B cell (primary cell): ENCODE measurements around the gene FAU. TPM values are rescaled to one million over a fixed set of nuclear protein-coding genes. Genes with fewer than 3 reads are reported as not detected.

Source experiments
- ATAC-seq: fragments of 200-7000 bp; cut with Tn5 transposase; one replicate; pipeline ENCODE4 v1.10.0; 2021; ENCODE audit warnings: low read depth, mild to moderate bottlenecking, moderate number of reproducible peaks, moderate library complexity
- CTCF ChIA-PET: fragments of 350-600 bp; sonication (Branson Sonifier 250); formaldehyde crosslinking; loops from one replicate; lab custom pipeline; 2021; ENCODE audit warnings: antibody characterized with exemption, inconsistent platforms; lab: Charles Lee
- POLR2A ChIA-PET: fragments of 350-600 bp; sonication (Branson Sonifier 250); formaldehyde crosslinking; loops from one replicate; lab custom pipeline; 2021; ENCODE audit warnings: antibody characterized with exemption; lab: Charles Lee
- DNase-seq: peaks from one replicate; pipeline ENCODE4 v3.0.0; 2013
- H2AFZ ChIP-seq: 2 replicates; pipeline ENCODE4 v1.6.1; 2012; ENCODE audit warnings: mild to moderate bottlenecking, low read depth, low read length; ENCODE audit not compliant: insufficient read depth, poor library complexity, severe bottlenecking
- H3K27ac ChIP-seq, 2 donors: 1 replicate in 1 of 2; 2 replicates in 1 of 2; pipeline ENCODE4 v1.5.1; 2012 to 2013; ENCODE audit warnings: low read length in 2 of 2, mild to moderate bottlenecking in 2 of 2, moderate library complexity in 1 of 2
- H3K27me3 ChIP-seq, 4 experiments: fragments of 200-600 bp in 1 of 4; sonication (generic) in 1 of 4; replicated peaks in 1 of 4; 1 replicate in 2 of 4; 2 replicates in 2 of 4; pipeline versions ENCODE4 v1.6.1 to v1.7.0; 2013 to 2016; ENCODE audit warnings: low read length in 3 of 4, mild to moderate bottlenecking in 2 of 4, mixed read lengths in 1 of 4, moderate library complexity in 1 of 4; ENCODE audit not compliant: insufficient read depth in 4 of 4, control insufficient read depth in 3 of 4; ENCODE audit errors: control extremely low read depth in 1 of 4
- H3K36me3 ChIP-seq, 2 experiments: replicated peaks in 1 of 2; 1 replicate in 1 of 2; 2 replicates in 1 of 2; pipeline versions ENCODE4 v1.6.1 to v1.7.1; 2013; ENCODE audit warnings: low read length in 1 of 2; ENCODE audit not compliant: insufficient read depth in 2 of 2, control insufficient read depth in 1 of 2; ENCODE audit errors: control extremely low read depth in 1 of 2, extremely low read depth in 1 of 2
- H3K4me1 ChIP-seq, 2 donors: fragments of 200-600 bp in 1 of 2; sonication (generic) in 1 of 2; 1 replicate in 1 of 2; 2 replicates in 1 of 2; pipeline versions ENCODE4 v1.5.1 to v1.6.1; 2013 to 2017; ENCODE audit warnings: low read length in 2 of 2; ENCODE audit not compliant: control insufficient read depth in 2 of 2, insufficient read depth in 2 of 2
- H3K4me2 ChIP-seq: replicated peaks from 2 replicates; pipeline ENCODE3; 2012; ENCODE audit warnings: mild to moderate bottlenecking, low read depth, low read length; ENCODE audit not compliant: poor library complexity, severe bottlenecking
- H3K4me3 ChIP-seq, 5 experiments: fragments of 200-600 bp in 1 of 5; sonication (generic) in 1 of 5; 1 replicate in 3 of 5; 2 replicates in 2 of 5; pipeline versions ENCODE4 v1.5.1 to v1.7.0; 2011 to 2016; ENCODE audit warnings: low read length in 4 of 5, mild to moderate bottlenecking in 4 of 5, low read depth in 2 of 5, control low read depth in 1 of 5, moderate library complexity in 1 of 5; ENCODE audit not compliant: insufficient read depth in 1 of 5; ENCODE audit errors: control extremely low read depth in 1 of 5, extremely low read depth in 1 of 5
- H3K79me2 ChIP-seq: fragments of 200-600 bp; sonication (generic); one replicate; pipeline ENCODE4 v1.6.0; 2016; ENCODE audit warnings: low read length; ENCODE audit not compliant: control insufficient read depth, insufficient read depth
- H3K9ac ChIP-seq: fragments of 200-600 bp; sonication (generic); 2 replicates; pipeline ENCODE4 v1.6.1; 2017; ENCODE audit warnings: mild to moderate bottlenecking, low read length, moderate library complexity
- H3K9me3 ChIP-seq, 3 donors: one replicate each; pipeline versions ENCODE4 v1.6.1 to v1.7.1; 2013; ENCODE audit warnings: low read length in 2 of 3; ENCODE audit not compliant: control insufficient read depth in 2 of 3, insufficient read depth in 1 of 3; ENCODE audit errors: control extremely low read depth in 1 of 3
- H4K20me1 ChIP-seq: 2 replicates; pipeline ENCODE4 v1.6.0; 2012; ENCODE audit warnings: mild to moderate bottlenecking, low read length; ENCODE audit not compliant: insufficient read depth, control insufficient read depth, poor library complexity, severe bottlenecking
- H3K27ac Mint-ChIP-seq: one replicate; pipeline ENCODE4 v1.8.0; 2021; ENCODE audit warnings: mixed read lengths
- H3K27me3 Mint-ChIP-seq: one replicate; pipeline ENCODE4 v1.8.0; 2021; ENCODE audit warnings: mixed read lengths
- H3K4me1 Mint-ChIP-seq: one replicate; pipeline ENCODE4 v1.8.0; 2021; ENCODE audit warnings: mixed read lengths
- H3K4me3 Mint-ChIP-seq: one replicate; pipeline ENCODE4 v1.8.0; 2021; ENCODE audit warnings: mixed read lengths
- H3K9me3 Mint-ChIP-seq: one replicate; pipeline ENCODE4 v1.8.0; 2022; ENCODE audit warnings: mixed read lengths; ENCODE audit not compliant: insufficient read depth
- EZH2 ChIP-seq: IDR thresholded peaks from 2 replicates; pipeline ENCODE4 v1.6.1; 2012; ENCODE audit warnings: borderline replicate concordance, low read depth, mild to moderate bottlenecking, moderate library complexity, low read length; ENCODE audit not compliant: insufficient read depth, poor library complexity, severe bottlenecking
- WGBS: methylation state at CpG from one replicate; pipeline ENCODE4 v1.1.5; 2013; ENCODE audit warnings: missing lambda C conversion rate; ENCODE audit not compliant: insufficient coverage; 5-methylcytosine and 5-hydroxymethylcytosine counted together
- intact Hi-C: fragments of 100-400 bp; cut with micrococcal nuclease; formaldehyde crosslinking; loops from one replicate; pipeline ENCODE4 v1.10.0; 2022
- polyA minus RNA-seq: library from RNA; depleted of rRNA, polyadenylated mRNA; stranded (reverse); fragments of >200 nt; gene quantifications from 2 replicates; pipeline ENCODE4 v1.2.3, GENCODE V29; 2012
- polyA plus RNA-seq: library from polyadenylated mRNA; depleted of rRNA; stranded (reverse); fragments of >200 nt; gene quantifications from 2 replicates; pipeline ENCODE4 v1.2.3, GENCODE V29; 2012
- total RNA-seq, 2 donors: library from RNA; stranded (reverse); fragments of 120-200 nt in 1 of 2; gene quantifications; 1 replicate in 1 of 2; 2 replicates in 1 of 2; pipeline versions ENCODE4 v1.2.3 to v1.2.4, GENCODE V29; 2013 to 2022
- TF ChIP-seq, protein P1 (sequence below): fragments of 200-600 bp; IDR thresholded peaks from one replicate; pipeline ENCODE4 v1.8.0; 2022; ENCODE audit warnings: antibody characterized with exemption, mild to moderate bottlenecking

FAU gene
- total RNA-seq: 1,288 and 1,318 TPM in 2 replicates
- total RNA-seq (2013): 1,461 TPM
- polyA plus RNA-seq: 1,483 and 1,559 TPM in 2 replicates
- polyA minus RNA-seq: 1,360 and 1,365 TPM in 2 replicates

DNA sequence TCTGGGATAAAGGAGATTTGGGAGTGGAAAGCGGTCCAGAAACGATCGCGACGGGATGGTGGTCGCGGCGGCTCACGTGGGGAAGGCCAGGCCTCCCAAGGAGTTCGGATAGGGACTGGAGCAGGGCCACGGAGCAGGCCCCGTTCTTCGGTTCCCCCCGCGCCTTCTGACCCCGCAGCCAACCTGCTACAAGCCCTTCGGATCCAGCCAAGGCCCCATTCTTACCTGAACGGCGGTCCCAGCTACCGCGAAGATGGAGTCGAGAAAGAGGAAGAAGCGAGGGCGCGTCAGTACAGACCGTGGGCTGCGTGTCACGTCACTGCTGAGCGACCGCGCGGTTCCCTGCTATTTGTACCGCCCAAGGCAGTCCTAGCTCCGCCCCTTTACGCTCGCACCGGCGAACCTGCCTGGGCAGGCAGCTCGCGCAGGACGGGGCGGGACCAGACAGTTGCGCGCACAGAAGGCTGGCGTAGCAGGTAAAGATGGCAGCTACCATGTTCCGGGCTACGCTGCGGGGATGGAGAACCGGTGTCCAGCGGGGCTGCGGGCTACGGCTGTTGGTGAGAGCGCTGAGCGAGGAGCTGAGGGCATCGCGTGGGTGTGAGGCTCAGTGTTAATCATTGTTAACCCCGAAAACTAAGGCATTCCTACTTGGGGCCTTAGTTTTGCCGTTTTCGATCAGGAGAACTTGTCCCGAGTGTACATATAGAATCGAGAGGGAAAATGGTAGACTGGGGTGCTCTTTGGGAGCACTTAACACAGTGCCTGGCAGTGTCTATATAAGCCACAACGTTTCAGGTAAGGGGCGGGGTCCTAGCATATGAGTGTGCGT lies at the start of gene FAU, which contains the start of gene MRPL49:
TSS of gene FAU (minus strand) at position 270 of the 832 bp plus-strand sequence. CDS start 321 bp downstream, outside the sequence.
TSS of gene MRPL49 (plus strand) at position 457 of the 832 bp plus-strand sequence. CDS start at position 483, 26 bp downstream.
- H4K20me1 ChIP-seq: peaks cover 34% of the 10 kb centered on the region
- H3K9me3 ChIP-seq: no peaks in the 10 kb centered on the region
- H3K4me2 ChIP-seq: peak within 1 kb of the TSS; percentile 92
- POLR2A ChIA-PET: interaction anchor here (0.6 to 7.3 kb wide), 18 partner anchors 7 to 1160 kb away, joined by 3 to 160 read pairs (median 3); partner anchors contain the start of genes ARL2, CAPN1, EHBP1L1 and MAJIN
- H3K27ac ChIP-seq: peak within 1 kb of the TSS; percentile 93 to 96
- peaks cover 79% of the 10 kb centered on the region for H3K79me2 ChIP-seq
- peaks cover 0 to 60% of the 10 kb centered on the region in 2 experiments for H3K36me3 ChIP-seq
- H3K4me3 ChIP-seq: peak within 1 kb of the TSS; percentile 70 to 98 (median 95)
- Mint-ChIP-seq H3K4me1 (peaks cover 55% of the 10 kb centered on the region), H3K27me3 (no peaks in the 10 kb centered on the region), H3K9me3 (no peaks in the 10 kb centered on the region), H3K4me3 (peak within 1 kb of the TSS; percentile 98), H3K27ac (peak within 1 kb of the TSS; percentile 99)
- intact Hi-C loops: loop anchor here (1.0 kb wide), 3 partner anchors 10 to 38 kb away; partner anchors contain the start of genes CDCA5 and ZFPL1
- H3K4me1 ChIP-seq: peaks cover 25 to 46% of the 10 kb centered on the region in 2 donors
- TF ChIP-seq, protein P1, sequence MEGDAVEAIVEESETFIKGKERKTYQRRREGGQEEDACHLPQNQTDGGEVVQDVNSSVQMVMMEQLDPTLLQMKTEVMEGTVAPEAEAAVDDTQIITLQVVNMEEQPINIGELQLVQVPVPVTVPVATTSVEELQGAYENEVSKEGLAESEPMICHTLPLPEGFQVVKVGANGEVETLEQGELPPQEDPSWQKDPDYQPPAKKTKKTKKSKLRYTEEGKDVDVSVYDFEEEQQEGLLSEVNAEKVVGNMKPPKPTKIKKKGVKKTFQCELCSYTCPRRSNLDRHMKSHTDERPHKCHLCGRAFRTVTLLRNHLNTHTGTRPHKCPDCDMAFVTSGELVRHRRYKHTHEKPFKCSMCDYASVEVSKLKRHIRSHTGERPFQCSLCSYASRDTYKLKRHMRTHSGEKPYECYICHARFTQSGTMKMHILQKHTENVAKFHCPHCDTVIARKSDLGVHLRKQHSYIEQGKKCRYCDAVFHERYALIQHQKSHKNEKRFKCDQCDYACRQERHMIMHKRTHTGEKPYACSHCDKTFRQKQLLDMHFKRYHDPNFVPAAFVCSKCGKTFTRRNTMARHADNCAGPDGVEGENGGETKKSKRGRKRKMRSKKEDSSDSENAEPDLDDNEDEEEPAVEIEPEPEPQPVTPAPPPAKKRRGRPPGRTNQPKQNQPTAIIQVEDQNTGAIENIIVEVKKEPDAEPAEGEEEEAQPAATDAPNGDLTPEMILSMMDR: no peak
- no peak for TF ChIP-seq EZH2
- DNase-seq (peak; percentile 99), ATAC-seq (peak; percentile 78)
- no peaks in the 10 kb centered on the region for H3K27me3 ChIP-seq
- H3K9ac ChIP-seq: peak within 1 kb of the TSS; percentile 95
- WGBS: 0% methylated on average over 62 of the region's 64 CpGs
- H2AFZ ChIP-seq: peak within 1 kb of the TSS; percentile 77
- CTCF ChIA-PET: interaction anchor here (0.7 to 5.0 kb wide), 20 partner anchors 9 to 673 kb away, joined by 3 to 47 read pairs (median 4); partner anchors contain the start of genes ARL2, CAPN1, CDC42BPG and SYVN1
